CD14-positive monocyte (primary cell): ENCODE data around the gene CYP17A1. TPM values are rescaled to one million over a fixed set of nuclear protein-coding genes. Genes with fewer than 3 reads are reported as not detected.

Experiments
- DNase-seq, 3 donors: peaks; one replicate each; pipeline ENCODE4 v3.0.0-alpha.2; 2011 to 2022
- H2AFZ ChIP-seq: 2 replicates; pipeline ENCODE4 v1.6.0; 2012; ENCODE audit warnings: mild to moderate bottlenecking, low read depth, low read length, inconsistent platforms; ENCODE audit not compliant: insufficient read depth, poor library complexity, severe bottlenecking
- H3K27ac ChIP-seq, 2 donors: 1 replicate in 1 of 2; 2 replicates in 1 of 2; pipeline ENCODE4 v1.5.1; 2012 to 2013; ENCODE audit warnings: low read length in 2 of 2, control low read depth in 1 of 2, inconsistent platforms in 1 of 2, low read depth in 1 of 2, mild to moderate bottlenecking in 1 of 2
- H3K27me3 ChIP-seq, 2 donors: one replicate each; pipeline versions ENCODE4 v1.6.0 to v1.6.1; 2011 to 2013; ENCODE audit warnings: low read length in 2 of 2; ENCODE audit not compliant: control insufficient read depth in 2 of 2, insufficient read depth in 2 of 2
- H3K36me3 ChIP-seq, 2 donors: replicated peaks in 1 of 2; 1 replicate in 1 of 2; 2 replicates in 1 of 2; pipeline versions ENCODE4 v1.5.1 to v1.6.1; 2012 to 2013; ENCODE audit warnings: low read length in 2 of 2, control low read depth in 1 of 2, inconsistent platforms in 1 of 2, mild to moderate bottlenecking in 1 of 2; ENCODE audit not compliant: insufficient read depth in 2 of 2, control insufficient read depth in 1 of 2
- H3K4me1 ChIP-seq, 2 donors: 1 replicate in 1 of 2; 2 replicates in 1 of 2; pipeline versions ENCODE4 v1.5.1 to v1.6.1; 2012 to 2013; ENCODE audit warnings: low read length in 2 of 2, control low read depth in 1 of 2, inconsistent platforms in 1 of 2, mild to moderate bottlenecking in 1 of 2, moderate library complexity in 1 of 2; ENCODE audit not compliant: insufficient read depth in 2 of 2, control insufficient read depth in 1 of 2
- H3K4me2 ChIP-seq: replicated peaks from 2 replicates; pipeline ENCODE3; 2012; ENCODE audit warnings: low read length, moderate library complexity, mild to moderate bottlenecking; ENCODE audit not compliant: poor library complexity, severe bottlenecking; ENCODE audit errors: extremely low read depth
- H3K4me3 ChIP-seq, 3 experiments: fragments of 200-600 bp in 1 of 3; sonication (generic) in 1 of 3; replicated peaks in 1 of 3; 1 replicate in 2 of 3; 2 replicates in 1 of 3; pipeline ENCODE4 v1.5.1; 2011 to 2013; ENCODE audit warnings: low read length in 3 of 3, mild to moderate bottlenecking in 3 of 3, control low read depth in 2 of 3, low read depth in 2 of 3, inconsistent platforms in 1 of 3, moderate library complexity in 1 of 3
- H3K79me2 ChIP-seq: 2 replicates; pipeline ENCODE4 v1.6.0; 2012; ENCODE audit warnings: mild to moderate bottlenecking, control low read depth, inconsistent platforms, low read length, moderate library complexity; ENCODE audit not compliant: insufficient read depth
- H3K9ac ChIP-seq: 2 replicates; pipeline ENCODE4 v1.6.0; 2017; ENCODE audit warnings: low read length, mild to moderate bottlenecking; ENCODE audit not compliant: insufficient read depth, poor library complexity, severe bottlenecking
- H3K9me3 ChIP-seq, 2 donors: replicated peaks in 1 of 2; 1 replicate in 1 of 2; 2 replicates in 1 of 2; pipeline versions ENCODE4 v1.5.1 to v1.6.1; 2012 to 2013; ENCODE audit warnings: low read length in 2 of 2, control low read depth in 1 of 2; ENCODE audit not compliant: control insufficient read depth in 1 of 2, insufficient read depth in 1 of 2
- H4K20me1 ChIP-seq: 2 replicates; pipeline ENCODE4 v1.6.0; 2012; ENCODE audit warnings: mild to moderate bottlenecking, low read length, control low read depth, moderate library complexity; ENCODE audit not compliant: insufficient read depth
- H3K27ac Mint-ChIP-seq, 7 donors: one replicate each; pipeline ENCODE4 v1.8.0; 2020; ENCODE audit warnings: mild to moderate bottlenecking in 7 of 7, mixed read lengths in 7 of 7, moderate library complexity in 6 of 7, inconsistent platforms in 2 of 7
- H3K27me3 Mint-ChIP-seq, 3 donors: one replicate each; pipeline ENCODE4 v1.8.0; 2021 to 2022; ENCODE audit warnings: low read depth in 3 of 3, mild to moderate bottlenecking in 3 of 3, mixed read lengths in 3 of 3, moderate library complexity in 3 of 3, inconsistent platforms in 1 of 3
- H3K36me3 Mint-ChIP-seq, 2 donors: one replicate each; pipeline ENCODE4 v1.8.0; 2020; ENCODE audit warnings: mixed read lengths in 2 of 2, inconsistent platforms in 1 of 2, mild to moderate bottlenecking in 1 of 2
- H3K4me1 Mint-ChIP-seq: one replicate; pipeline ENCODE4 v1.8.0; 2020; ENCODE audit warnings: mild to moderate bottlenecking, mixed read lengths
- H3K4me3 Mint-ChIP-seq, 2 donors: one replicate each; pipeline ENCODE4 v1.8.0; 2020; ENCODE audit warnings: mild to moderate bottlenecking in 2 of 2, mixed read lengths in 2 of 2, moderate library complexity in 1 of 2
- H3K9me3 Mint-ChIP-seq, 7 donors: one replicate each; pipeline ENCODE4 v1.8.0; 2020 to 2022; ENCODE audit warnings: mixed read lengths in 7 of 7, mild to moderate bottlenecking in 6 of 7, moderate library complexity in 6 of 7, inconsistent platforms in 2 of 7
- CTCF ChIP-seq: fragments of 200-600 bp; IDR thresholded peaks from one replicate; pipeline ENCODE4 v1.8.0; 2022; ENCODE audit warnings: antibody characterized with exemption, mild to moderate bottlenecking
- WGBS: methylation state at CpG from one replicate; pipeline ENCODE4 v1.1.5; 2013; ENCODE audit warnings: missing lambda C conversion rate; ENCODE audit not compliant: insufficient coverage; 5-methylcytosine and 5-hydroxymethylcytosine counted together
- intact Hi-C, 2 donors: fragments of 100-400 bp; cut with micrococcal nuclease; formaldehyde crosslinking; loops; one replicate each; pipeline versions ENCODE4 v1.15.0 to v1.15.1; 2023
- polyA plus RNA-seq, 3 donors: library from polyadenylated mRNA; depleted of rRNA in 1 of 3; unstranded in 2 of 3; stranded (reverse) in 1 of 3; fragments of 300-500 nt in 2 of 3; fragments of >200 nt in 1 of 3; fragmentation: Illumina TruSeq in 2 of 3; gene quantifications; 1 replicate in 2 of 3; 2 replicates in 1 of 3; pipeline ENCODE4 v1.2.3, GENCODE V29; 2012 to 2021

The CYP17A1 gene
- polyA plus RNA-seq, 3 donors, result 0.04 TPM; not detected in 2

DNA sequence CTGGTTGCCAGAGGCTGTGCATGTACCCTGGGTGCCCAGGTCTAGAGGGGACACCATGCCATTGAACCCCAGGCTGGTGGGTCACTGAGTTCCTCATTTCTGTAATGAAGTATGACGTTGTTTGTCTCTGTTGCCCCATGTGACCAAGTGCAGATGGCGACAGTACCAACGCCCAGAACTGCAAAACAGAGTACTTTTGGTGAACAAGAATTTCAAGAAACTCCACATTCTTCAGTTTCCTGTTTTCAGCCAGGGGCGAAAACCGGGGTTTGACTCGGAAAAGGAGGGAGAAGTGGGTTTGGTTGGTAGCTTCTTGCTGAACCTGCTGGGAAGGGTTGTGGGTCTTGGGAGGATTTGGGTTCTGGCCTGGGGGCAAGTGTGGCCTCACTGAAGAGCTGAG is 18.2 kb downstream of the CYP17A1 start:
- TF ChIP-seq CTCF, result no peak
- Histone ChIP-seq H3K79me2 (no peaks in the 10 kb centered on the region), H3K4me2 (peak overlapping the region; percentile 11), H4K20me1 (no peaks in the 10 kb centered on the region), H3K4me3 (peak overlapping the region in 1 of 3 experiments; percentile 11), H3K9ac (peak overlapping the region; percentile 49), H3K36me3 (peaks cover 4 to 10% of the 10 kb centered on the region in 2 donors), H3K27me3 (no peaks in the 10 kb centered on the region), H3K27ac (peak overlapping the region; percentile 93 to 94), H3K4me1 (peaks cover 59% of the 10 kb centered on the region in 2 donors), H2AFZ (peak overlapping the region; percentile 34), H3K9me3 (no peaks in the 10 kb centered on the region)
- peaks cover 0 to 3% (median 0%) of the 10 kb centered on the region in 3 donors for H3K27me3 Mint-ChIP-seq
- peaks cover 57% of the 10 kb centered on the region for H3K4me1 Mint-ChIP-seq
- peak overlapping the region; percentile 97 to 100 (median 99) for H3K27ac Mint-ChIP-seq
- intact Hi-C loops, result loop anchor here (5.0 kb wide), 1 partner anchor 47 kb away; no protein-coding TSS in a partner anchor
- H3K9me3 Mint-ChIP-seq, result no peaks in the 10 kb centered on the region
- peaks cover 7 to 18% of the 10 kb centered on the region in 2 donors for H3K36me3 Mint-ChIP-seq
- H3K4me3 Mint-ChIP-seq, result peak overlapping the region in 1 of 2 donors; percentile 32
- WGBS, result 4% methylated on average over 4 of the region's 6 CpGs
- peak; percentile 84 to 90 (median 87) for DNase-seq

- Histone ChIP-seq H3K9ac (no peak overlapping the region), H3K27ac (peak overlapping the region; percentile 98 to 99), H2AFZ (no peak overlapping the region), H3K9me3 (no peaks in the 10 kb centered on the region), H3K4me1 (peaks cover 78% of the 10 kb centered on the region in 2 donors), H3K4me2 (no peak overlapping the region), H3K27me3 (no peaks in the 10 kb centered on the region), H3K4me3 (no peak overlapping the region), H4K20me1 (no peaks in the 10 kb centered on the region), H3K79me2 (no peaks in the 10 kb centered on the region), H3K36me3 (peaks cover 14 to 26% of the 10 kb centered on the region in 2 donors)
- Mint-ChIP-seq H3K36me3 (peaks cover 26 to 37% of the 10 kb centered on the region in 2 donors), H3K27me3 (peaks cover 0 to 3% (median 0%) of the 10 kb centered on the region in 3 donors), H3K4me3 (no peak overlapping the region), H3K9me3 (no peaks in the 10 kb centered on the region), H3K4me1 (peaks cover 76% of the 10 kb centered on the region), H3K27ac (peak overlapping the region; percentile 99 to 100 (median 99))
- intact Hi-C loops, result loop anchor here (5.0 kb wide), 1 partner anchor 45 kb away; no protein-coding TSS in a partner anchor
- no peak for TF ChIP-seq CTCF
- no peak for DNase-seq
- 100% methylated on average over 2 of the region's 4 CpGs for WGBS
These were observed 20.0 kb downstream of the CYP17A1 start for GRCh38 chr10:102817175-102817574.
